ENCODE data around the gene TENT4A. TPM values are rescaled to one million over a fixed set of nuclear protein-coding genes. Genes with fewer than 3 reads are reported as not detected.
"Not testable (repeated sequence)": the region's sequence is repeated elsewhere in the genome, so short reads cannot be mapped to it uniquely, and the experiment has no call there.

TENT4A gene
- polyA plus RNA-seq (ENCODE audit: insufficient read length in 12 of 12) = 10 to 100 TPM in 11 of 12 donors, not detected in 1; 14.5 to 36.0 (median 17.2) TPM
- long read RNA-seq, donor 1, full-length matches to known transcripts = 1 of 1 reads
- long read RNA-seq, donor 1, partial matches to known transcripts = 0 of 1 reads
- long read RNA-seq, donor 1, other reads (novel, unspliced or antisense) = 0 of 1 reads
- long read RNA-seq, donor 2, full-length matches to known transcripts = 1 of 1 reads
- long read RNA-seq, donor 2, partial matches to known transcripts = 0 of 1 reads
- long read RNA-seq, donor 2, other reads (novel, unspliced or antisense) = 0 of 1 reads
- long read RNA-seq, donor 3, full-length matches to known transcripts = 2 of 10 reads
- long read RNA-seq, donor 3, partial matches to known transcripts = 8 of 10 reads
- long read RNA-seq, donor 3, other reads (novel, unspliced or antisense) = 0 of 10 reads
- long read RNA-seq, donor 4, full-length matches to known transcripts = 1 of 1 reads
- long read RNA-seq, donor 4, partial matches to known transcripts = 0 of 1 reads
- long read RNA-seq, donor 4, other reads (novel, unspliced or antisense) = 0 of 1 reads
- long read RNA-seq, donor 5 = 0 reads
- long read RNA-seq, donor 6, full-length matches to known transcripts = 2 of 2 reads
- long read RNA-seq, donor 6, partial matches to known transcripts = 0 of 2 reads
- long read RNA-seq, donor 6, other reads (novel, unspliced or antisense) = 0 of 2 reads
- long read RNA-seq, donor 7 = 0 reads
- long read RNA-seq, donor 8, full-length matches to known transcripts = 5 of 5 reads
- long read RNA-seq, donor 8, partial matches to known transcripts = 0 of 5 reads
- long read RNA-seq, donor 8, other reads (novel, unspliced or antisense) = 0 of 5 reads
- long read RNA-seq, donor 9 = 0 reads
- long read RNA-seq, donor 10, full-length matches to known transcripts = 3 of 3 reads
- long read RNA-seq, donor 10, partial matches to known transcripts = 0 of 3 reads
- long read RNA-seq, donor 10, other reads (novel, unspliced or antisense) = 0 of 3 reads
- long read RNA-seq, donor 11, full-length matches to known transcripts = 2 of 2 reads
- long read RNA-seq, donor 11, partial matches to known transcripts = 0 of 2 reads
- long read RNA-seq, donor 11, other reads (novel, unspliced or antisense) = 0 of 2 reads

DNA sequence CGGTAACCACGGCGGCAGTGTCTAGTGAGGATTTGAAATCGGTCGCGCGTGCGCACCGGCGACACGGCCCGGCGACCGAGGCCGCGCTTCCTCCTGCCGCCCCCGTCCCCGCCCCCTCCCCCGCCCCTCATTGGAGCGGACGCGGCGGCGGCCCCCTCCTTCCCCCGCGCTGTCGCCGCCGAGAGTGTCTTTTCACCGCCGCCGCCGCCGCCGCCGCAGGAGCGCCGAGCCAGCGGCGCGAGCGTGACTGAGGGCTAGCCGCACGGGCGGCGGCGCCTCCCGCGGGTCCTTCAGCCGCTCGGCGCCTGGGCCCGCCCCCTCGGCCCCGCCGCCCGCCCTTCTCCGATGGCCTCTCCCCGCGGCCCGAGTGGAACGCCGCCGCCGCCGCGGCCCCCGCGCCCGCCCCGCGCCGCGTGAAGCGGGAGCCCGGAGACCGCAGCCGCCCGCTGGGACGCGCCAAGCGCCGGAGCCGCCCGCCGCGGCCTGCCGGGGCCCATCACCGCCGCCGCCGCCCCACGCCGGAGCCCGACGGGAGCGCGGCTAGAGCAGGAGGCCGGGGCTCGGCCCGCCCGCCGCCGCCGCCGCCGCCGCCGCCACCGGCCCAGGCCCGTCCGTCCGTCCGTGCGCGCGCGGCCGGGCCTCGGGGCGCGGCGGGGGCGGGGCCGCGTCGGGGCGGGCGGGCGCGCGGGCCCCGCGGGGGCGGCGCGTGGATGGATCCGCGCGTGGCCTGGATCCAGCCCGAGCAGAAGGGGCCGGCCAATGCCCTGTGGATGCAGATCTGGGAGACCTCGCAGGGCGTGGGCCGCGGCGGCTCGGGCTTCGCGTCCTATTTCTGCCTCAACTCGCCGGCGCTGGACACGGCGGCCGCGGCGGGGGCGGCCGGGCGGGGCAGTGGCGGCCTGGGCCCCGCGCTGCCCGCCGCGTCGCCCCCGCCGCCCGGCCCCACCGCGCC lies at the start of gene TENT4A:
TSS of gene TENT4A (plus strand) at position 159 of the 952 bp plus-strand sequence. CDS start at position 711, 552 bp downstream.
- DNase-seq = no peak

- DNase-seq = no peak
Observed at GRCh38 chr5:6666762-6667161, 46.5 kb upstream of the TENT4A start.

DNA sequence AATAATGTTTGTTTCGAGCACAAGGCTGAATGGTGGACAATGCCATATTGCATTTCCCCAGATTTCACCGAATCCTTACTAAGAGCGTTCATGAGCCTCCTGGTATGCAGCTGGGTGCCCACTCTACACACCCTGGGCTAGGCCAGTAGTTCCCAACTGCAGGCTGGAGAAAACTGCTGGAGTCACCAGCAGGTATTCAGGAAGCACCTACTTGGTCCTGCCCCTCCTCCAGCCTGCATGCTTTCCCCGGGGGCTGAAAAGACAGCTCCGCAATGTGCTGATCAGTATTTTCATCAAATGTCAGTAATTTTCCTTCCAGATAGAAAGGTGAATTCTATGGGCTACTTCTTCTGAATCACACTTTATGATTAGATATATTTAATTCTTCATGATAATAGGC lies 45.6 kb upstream of the TENT4A start:
- DNase-seq = no peak

DNA sequence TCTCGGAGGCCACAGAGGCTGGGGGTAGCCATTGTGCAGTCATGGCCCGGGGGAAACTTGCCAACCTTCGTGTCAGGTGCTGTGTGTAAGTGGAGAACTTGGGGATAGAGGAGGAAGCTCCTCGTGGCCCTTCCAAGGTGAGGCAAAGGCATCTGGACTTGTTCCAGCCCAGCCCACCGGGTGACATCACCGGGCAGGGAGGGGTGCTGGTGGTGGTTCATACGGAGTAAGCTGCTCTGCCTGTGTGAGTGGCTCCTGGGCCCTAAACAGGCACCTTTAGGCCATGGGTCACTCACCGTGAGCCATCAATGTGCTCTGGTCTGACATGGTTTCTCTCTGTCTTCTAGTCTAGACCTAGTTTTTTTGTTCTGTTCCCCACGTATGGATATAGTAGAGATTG lies 44.5 kb upstream of the TENT4A start:
- DNase-seq = not testable (repeated sequence)

GRCh38 chr5:6673031-6673430 lies 40.2 kb upstream of the TENT4A start:
- DNase-seq = no peak

DNA sequence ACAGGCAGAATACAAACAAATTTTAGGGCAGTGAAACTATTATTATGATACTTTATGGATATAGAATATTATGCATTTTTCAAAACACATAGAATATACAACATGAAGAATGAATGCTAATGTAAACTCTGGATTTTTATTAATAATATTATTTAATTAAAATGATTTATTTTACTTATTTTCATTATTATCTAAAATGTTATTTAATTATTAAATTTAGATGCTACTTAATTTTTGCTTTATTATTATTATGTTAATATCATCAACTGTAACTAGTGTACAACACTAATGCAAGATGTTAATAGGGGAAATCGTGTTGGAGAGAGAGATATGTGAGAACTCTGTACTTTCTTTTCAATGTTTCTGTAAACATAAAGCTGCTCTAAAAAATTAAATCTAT lies 39.3 kb upstream of the TENT4A start:
- DNase-seq = no peak

DNA sequence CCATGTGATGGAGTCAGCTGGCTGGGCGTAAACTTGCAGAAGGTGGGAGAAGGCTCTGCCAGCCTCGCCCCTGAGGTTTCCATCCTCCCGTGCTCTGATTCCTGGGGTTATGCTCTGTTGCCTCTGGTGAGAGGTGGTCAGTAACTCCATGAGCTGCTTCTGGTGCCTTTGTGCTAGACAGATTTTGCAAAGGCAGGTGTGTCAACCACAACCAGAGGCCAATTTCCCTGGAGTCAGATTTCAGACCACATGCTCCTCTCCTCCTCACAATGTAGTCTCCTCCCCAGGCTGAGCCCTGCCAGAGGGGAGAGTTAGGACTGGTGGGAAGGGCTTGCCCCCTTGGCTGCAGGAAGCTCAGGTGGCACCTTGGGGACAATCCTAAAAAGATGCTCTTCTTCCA lies 38.8 kb upstream of the TENT4A start:
- no peak for DNase-seq

DNA sequence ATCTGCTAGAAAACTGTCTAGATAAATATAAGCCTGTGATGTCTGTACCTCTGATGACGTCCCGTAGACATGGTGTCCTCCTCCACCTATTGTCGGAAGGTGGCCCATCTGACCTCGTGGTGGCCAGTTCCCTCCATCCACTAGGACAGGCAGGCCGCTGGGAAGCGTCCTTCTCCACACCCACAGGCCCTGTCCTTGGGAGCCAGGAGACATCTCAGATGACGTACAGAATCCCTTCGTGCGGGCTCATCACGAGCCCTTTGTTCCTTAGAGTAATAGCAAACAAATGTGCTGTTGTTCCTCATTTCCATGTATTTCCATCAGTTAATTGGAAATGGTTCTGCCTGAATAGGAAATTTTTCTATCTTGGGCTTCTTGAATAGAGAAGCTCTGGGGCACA lies 38.3 kb upstream of the TENT4A start:
- no peak for DNase-seq

GRCh38 chr5:6675784-6676491 lies 37.3 kb upstream of the TENT4A start:
- no peak for DNase-seq

GRCh38 chr5:6676702-6677101 lies 36.5 kb upstream of the TENT4A start:
- no peak for DNase-seq

DNA sequence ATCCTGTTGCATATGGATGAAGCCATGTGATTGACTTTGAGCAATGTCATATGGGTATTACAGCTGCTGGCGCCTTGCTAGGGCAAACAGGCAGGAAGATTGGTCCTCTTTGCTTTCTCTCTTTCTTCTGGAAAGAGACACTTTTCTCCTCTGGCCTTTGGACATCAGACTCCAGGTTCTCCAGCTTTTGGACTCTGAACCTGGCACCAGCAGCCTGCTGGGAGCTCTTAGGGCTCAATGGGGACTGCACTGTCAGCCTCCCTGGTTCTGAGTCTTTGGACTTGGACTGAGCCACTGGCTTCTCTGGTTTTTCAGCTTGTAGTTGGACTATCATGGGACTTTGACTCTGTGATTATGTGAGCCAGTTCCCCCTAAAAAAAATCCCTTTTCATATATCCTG lies 34.8 kb upstream of the TENT4A start:
- DNase-seq = no peak

GRCh38 chr5:6680922-6681321 lies 32.3 kb upstream of the TENT4A start:
- no peak for DNase-seq

DNA sequence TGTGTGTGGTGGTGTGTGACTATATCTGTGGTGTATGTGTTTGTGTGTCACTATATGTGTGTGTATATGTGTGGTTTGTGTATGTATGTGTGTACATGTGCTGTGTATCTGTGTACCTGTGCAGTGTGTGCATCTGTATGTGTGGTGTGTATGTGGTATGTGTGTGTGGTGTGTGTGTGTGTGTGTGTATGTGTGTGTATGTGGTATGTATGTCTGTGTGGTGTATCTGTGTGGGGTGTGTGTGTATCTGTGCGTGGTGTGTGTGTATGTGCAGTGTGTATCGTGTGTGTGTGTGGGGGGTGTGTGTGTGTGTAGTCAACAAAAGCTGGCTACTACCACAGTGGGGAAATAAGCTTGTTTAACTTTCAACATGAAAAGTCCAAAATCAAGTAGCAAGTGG lies 31.6 kb upstream of the TENT4A start:
- no peak for DNase-seq

DNA sequence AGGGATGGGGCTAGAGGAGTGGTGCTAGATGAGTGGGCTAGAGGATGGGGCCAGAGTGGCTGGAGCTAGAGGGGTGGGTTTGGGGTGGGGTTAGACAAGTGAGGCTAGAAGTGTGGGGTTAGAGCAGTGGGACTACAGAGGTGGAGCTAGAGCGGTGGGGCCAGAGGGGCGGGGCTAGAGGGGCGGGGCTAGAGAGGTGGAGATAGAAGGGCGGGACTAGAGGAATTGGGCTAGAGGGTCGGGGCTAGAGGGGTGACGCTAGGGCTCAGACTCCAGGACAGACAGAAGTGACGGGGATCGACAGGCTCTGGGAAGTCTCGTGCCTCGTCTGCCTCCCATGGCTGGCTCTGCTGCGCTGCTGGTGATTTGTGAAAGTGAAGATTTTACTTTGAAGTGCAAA lies 31.0 kb upstream of the TENT4A start:
- no peak for DNase-seq

GRCh38 chr5:6683241-6683640 lies 30.0 kb upstream of the TENT4A start:
- DNase-seq = no peak

DNA sequence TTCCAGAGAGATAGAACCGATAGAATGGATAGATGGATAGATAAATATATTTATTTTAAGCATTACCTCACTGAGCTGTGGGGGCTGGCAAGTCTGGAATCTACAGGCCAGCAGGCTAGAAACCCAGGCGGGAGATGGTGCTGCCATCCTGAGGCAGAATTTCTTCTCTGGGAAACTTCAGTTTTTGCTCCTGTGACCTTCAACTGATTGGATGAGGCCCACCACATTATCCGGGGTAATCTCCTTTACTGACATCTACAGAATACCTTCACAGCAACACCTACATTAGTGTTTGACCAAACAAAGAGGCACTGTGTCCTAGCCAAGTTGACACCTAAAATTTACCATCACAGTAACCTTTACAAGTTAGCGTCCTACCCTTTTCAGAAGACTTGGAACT lies 29.2 kb upstream of the TENT4A start:
- DNase-seq = no peak

DNA sequence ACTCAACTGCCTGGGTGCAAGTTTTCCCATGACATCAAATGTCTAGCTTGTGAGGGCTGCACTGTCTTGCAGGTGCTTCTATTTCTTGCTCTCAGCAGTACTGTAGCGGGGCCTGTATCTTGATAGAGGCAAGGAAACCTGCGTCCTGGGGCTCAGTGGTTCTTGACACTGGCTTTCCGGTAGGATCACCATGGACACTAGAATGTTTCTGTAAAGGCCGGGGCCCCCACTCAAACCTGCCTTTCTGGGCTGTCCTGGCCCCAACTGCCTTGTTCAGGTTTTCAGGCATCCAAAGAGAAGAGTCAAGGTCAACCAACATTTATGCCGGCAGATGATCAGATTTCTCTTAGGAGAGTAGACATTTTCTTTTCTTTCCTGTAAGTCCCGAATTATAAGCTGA lies 26.7 kb upstream of the TENT4A start:
- no peak for DNase-seq

DNA sequence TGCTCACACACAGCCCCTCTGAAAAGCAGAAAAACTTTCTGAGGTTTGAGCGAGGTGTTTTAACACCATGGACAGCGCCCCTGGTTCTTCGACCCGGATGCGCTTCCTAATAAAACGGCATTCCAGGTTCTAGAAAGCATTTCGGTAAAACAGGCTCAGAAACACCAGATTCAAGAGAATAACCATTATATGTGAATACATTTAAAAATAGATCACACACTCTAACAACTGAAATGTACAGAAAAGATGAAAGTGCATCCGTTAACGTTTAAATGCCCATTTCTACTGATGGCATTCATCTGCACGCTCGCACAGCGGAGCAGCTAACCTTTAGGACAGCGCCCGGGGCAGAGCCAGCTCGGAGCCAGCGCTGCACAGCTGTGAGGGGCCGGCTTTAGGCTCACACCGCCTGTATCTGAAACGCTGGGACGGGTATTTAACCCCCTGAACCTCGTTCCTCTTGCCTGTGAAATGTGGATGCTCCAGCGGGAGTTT lies 26.3 kb upstream of the TENT4A start:
- DNase-seq = peak; percentile 61

- DNase-seq = no peak
Observed at GRCh38 chr5:6687505-6687904, 25.7 kb upstream of the TENT4A start.

DNA sequence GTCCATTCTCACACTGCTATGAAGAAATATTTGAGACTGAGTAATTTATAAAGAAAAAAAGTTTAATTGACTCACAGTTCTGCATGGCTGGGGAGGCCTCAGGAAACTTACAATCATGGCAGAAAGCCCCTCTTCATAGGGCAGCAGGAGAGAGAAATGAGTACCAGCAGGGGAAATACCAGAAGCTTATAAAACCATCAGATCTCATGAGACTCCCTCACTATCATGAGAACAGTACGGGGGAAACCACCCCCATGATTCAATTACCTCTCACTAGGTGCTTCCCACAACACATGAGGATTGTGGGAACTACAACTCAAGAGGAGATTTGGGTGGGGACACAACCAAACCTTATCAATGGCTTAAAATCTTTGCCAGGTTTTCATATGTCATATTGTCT lies 20.3 kb upstream of the TENT4A start:
- no peak for DNase-seq

Data from muscle of arm (tissue), 14 donors.